HG02970 (cell line): Measurements from ENCODE around the gene SLC35B4.

ENCODE experiments used
- ATAC-seq: cut with Tn5 transposase; IDR thresholded peaks from one replicate; pipeline ENCODE4 v1.9.1; 2021; ENCODE audit warnings: mild to moderate bottlenecking, moderate library complexity, moderate number of reproducible peaks; ENCODE audit not compliant: unreplicated experiment, low FRiP score

The SLC35B4 gene

DNA sequence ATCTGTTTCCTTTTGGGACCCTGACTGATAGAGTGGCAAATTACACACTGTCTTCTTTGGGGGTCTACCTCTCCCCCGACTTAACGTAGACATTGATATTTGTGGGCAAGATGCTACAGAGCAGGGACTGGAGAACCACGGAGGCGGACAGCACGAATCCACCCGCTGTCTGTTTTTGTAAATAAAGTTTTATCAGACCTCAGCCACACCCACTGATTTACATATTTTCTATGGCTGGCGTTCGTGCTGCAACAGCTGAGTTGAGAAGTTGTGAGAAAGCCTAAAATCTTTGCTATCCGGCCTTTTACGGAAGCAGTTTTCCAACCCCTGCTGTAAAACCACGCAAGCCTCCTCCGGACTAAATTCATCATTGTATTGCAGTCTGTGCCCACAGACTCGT, 17.2 kb upstream of the SLC35B4 start:
- ATAC-seq: no peak

DNA sequence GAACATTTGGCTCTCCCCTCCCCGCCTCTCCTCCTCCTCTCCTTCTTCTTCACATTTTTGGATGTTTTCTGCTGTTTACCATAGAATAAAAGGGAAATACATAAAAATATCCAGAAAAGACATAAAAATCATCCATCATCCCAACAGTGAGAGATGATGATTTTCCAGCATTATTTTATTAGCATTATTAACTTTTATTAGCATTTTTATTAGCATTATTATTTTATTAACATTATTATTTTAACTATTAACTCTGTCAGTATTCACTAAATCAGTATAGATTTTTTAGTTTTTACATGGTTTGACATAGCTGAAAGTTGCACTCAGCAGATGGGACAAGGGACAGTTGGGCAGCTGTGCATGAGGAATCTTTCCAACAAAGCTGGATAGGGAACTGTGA, 16.2 kb upstream of the SLC35B4 start:
- no peak for ATAC-seq

DNA sequence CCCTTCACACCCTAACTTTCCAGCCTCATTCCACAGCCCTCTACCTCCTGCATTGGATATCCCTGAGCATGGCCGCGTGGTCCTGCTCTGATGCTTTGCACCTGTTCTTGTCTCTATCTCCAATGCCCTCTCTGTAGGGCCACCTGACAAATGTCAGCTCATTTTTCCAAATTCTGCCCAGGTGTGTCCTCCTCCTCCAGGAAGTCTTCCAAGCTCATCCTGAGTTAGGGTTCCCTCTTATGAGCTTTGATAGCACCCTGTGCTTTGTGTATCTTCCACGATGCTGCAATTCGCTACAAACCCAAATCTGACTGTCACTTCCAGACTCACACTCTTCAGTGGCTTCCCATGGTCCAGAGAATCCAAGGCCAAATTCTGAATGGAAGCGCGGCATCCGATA, 14.7 kb upstream of the SLC35B4 start:
- no peak for ATAC-seq

DNA sequence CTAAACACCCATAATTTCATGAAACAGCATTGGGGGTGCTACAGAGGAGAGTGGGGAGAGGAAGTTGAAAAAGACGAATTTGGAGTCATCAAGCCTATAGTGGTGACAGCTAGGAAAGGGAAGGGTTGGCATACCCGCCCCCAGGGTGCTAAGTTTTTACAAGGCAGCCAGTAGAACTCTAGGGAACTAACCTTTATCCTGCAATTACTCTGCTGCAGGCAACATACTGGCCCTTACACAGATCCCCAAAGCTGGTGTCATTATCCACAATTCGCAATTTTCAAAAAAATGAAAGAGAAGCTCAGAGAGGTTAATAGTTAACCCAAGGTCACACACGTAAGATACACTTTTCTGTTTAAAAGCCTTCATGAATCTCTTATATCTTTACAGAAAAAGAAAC, 14.2 kb upstream of the SLC35B4 start:
- no peak for ATAC-seq

DNA sequence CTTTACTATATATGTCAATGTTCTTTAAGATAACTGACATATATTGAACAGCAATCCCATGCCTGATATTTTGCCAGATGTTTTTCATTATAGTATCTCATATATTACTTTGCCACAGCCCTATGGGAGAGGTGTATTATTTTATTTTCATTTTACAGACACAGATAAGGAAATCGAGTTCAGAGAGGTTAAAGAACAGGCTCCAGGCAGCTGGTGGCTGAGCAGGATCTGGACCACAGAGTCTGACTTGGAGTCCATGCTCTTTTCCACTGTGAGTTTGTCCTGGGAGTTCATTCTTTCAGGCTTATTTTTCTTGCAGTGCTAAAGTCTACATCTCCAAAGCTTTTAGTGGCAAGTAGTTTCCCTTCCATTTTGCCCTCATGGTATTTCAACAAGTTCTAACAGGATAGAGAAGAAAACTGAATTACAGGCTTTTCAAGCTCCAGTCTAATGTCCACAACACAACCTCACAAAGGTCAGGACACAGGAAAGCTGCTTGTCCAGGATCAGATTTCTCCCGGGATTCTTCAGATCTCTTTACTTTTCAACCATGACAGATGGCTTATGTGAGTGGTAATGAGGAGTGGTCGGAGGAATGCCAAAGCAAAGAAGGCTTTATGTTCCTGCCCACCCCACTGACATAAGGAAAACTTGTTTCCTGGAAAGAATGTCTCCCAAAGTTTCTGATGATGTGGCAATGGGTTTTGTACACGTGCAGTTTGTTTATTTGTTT, 13.1 kb upstream of the SLC35B4 start:
- ATAC-seq: no peak

DNA sequence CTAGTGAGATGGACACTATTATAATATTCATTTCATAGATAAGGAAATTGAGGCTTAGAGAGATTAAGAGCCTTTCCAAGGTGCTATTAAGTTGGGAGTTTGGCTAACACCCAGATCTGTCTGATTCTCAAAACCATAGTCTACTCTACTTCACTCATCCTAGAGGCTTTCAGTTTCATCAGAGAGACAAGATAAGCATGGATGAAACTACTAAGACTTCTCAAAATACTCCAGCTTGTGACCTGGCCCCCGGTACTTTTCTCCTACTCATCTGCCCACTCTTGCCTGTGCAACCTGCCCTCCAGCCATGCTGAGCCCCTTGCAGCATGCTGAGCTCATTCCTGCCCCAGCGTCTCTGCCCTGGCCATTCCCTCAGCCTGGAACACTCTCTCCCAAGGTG, 12.2 kb upstream of the SLC35B4 start:
- no peak for ATAC-seq

DNA sequence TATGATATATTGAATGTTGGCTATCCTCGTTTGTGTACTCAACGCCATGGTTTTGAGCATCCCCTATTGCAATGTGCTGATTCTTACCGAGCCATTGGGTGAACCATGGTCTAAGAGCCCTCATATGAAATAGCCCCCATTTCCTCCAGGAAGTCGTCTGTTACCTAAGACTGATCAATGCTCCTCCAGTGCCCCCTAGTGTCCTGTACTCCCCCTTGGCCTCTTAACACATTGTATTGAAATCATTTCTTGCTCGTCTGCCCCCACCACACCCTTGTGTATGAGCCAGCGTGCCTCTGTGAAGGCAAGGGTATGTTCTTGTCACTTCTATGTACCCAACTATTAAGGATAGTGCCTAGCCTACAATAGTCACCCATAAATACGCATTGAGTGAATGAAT, 11.2 kb upstream of the SLC35B4 start:
- peak; percentile 62 for ATAC-seq

DNA sequence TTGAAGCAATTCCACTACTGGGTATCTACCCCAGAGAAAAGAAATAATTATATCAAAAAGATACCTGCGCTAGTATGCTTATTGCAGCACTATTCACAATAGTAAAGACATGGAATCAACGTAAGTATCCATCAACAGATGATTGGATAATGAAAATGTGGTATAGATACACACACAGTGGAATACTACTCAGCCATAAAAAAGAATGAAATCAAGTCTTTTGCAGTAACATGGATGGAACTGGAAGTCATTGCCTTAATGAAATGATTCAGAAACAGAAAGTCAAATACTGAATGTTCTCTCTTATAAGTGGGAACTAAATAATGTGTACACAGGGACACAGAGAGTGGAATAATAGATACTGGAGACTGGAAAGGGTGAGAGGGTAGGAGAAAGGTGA, 7.4 kb upstream of the SLC35B4 start:
- ATAC-seq: no peak

DNA sequence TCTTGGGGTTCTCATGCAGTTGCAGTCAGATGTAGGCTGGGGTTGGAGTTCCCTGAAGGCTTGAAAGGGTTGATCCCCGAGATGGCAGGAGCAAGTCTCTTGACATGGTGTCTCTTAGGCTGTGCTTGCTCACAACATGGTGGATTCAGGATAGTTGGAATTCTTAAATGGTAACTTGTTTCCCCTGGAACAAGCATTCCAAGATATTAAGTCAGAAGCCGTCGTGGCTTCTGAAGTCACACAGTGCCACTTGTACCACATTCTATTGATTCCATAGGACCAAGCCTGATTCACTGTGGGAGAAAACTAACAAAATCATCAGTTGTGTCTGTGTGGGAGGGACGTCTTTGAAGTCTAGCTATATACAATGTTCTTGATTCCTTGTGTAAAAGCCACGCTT, 3.5 kb upstream of the SLC35B4 start:
- ATAC-seq: no peak

DNA sequence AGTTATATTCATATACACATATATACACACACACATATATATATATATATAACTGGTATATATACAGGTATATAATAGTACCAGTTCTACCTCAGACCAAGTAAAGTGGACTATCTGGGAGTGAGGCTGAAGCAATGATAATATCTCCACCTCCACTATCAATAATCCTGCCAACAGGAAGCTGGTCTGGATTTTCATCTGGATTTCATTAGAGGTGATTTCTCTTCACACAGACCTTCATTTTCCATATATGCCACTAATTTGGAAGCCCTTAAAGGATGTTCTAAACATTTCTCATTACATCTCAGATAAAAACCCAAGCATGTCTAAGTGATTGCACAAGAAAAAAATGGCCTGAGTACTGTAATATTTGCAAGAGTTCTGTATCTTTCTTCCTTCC, 1.7 kb upstream of the SLC35B4 start:
- no peak for ATAC-seq

DNA sequence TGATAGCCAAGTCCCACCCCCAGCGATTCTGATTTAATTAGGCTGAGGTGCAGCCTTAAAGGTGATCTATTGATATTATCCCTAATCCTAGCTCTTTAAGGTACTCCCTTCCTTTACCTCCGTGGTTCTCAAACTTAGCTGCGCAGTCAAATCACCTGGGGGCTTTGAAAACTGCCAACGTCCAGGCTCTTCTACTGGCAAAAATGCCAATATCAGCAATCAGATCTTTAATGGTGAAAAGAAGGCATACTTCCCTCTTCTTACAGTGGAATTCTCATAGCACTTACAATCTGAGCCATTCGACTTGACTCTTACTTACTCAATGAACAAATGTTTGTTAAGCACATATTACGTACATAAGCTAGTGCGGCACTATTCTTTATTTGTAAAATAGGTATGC, 704 bp upstream of the SLC35B4 start:
- ATAC-seq: no peak

DNA sequence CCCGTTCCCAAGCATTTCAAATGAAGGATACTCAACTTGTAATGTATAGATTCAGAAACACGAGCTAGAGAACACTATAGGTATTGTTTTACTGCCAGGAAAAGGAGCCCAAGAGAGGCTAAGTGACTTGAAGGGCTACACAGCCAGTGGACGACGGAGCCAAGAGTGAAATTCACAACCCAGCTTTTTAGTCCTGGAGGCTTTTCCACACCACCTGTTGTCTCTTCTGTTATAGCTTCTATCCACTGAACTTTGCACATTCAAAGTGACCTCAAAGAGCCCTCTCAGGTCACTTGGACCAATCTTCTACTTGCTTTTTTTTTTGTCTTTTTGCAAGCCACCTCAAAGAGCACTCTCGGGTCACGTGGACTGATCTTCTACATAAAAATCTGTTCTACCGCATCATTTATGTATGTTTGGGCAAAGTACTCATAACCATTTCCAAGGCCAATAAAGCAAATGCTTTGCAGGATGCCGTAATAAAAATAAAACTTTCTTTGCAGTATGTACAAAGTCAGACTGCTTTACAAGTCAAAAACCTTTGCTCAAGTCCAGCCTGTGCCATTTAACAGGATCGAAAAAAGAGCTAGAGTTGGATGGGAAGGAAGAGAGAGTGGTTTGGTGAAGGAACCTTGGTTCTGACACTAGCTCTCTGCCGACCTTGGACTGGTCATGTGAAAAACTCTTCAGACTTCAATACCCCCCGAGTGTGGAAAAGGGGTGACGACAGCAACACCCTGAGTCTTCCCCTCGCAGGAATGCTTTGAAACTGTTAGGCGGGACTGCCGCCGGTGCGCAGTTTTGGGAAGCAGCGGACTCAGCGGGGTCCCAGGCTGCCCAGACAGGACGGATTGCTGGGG, 821 bp downstream of the SLC35B4 start:
- no peak for ATAC-seq

DNA sequence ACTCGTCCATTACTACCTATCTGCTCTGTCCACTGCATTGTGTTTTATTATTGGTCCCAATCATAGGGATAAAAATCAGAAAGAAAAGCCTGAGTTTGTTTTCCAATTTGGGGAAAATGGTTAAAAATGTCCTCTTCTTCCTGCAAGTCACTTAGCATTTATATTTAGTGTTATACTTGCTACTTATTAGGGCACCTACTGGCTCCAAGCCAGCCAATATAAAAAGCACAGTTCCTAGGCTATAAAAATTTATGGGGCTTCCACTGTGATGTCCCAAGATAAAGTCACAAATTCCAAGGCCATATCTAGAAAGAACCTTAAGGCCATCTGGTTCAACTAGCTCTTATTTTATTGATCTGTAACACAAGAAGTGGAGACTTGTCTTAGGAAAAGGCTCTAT, 3.2 kb downstream of the SLC35B4 start:
- ATAC-seq: no peak

DNA sequence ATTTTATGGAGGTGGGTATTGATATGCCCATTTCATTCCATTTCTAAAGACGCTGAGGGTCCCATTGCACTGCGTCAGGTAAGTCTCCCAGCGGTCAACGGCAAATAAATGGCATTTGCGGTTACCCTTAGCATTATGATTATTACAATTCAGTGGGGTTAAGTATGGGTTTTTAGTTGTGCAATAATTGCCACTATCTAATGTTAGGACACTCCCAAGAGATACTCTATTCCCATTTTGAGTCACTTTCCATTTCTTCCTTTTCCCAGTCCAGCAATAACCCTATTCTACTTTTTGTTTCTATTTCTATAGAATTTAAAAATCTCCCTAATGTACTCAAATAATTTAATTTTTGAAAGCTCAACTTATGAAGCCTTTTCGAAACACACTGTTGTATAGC, 4.0 kb downstream of the SLC35B4 start:
- ATAC-seq: no peak

DNA sequence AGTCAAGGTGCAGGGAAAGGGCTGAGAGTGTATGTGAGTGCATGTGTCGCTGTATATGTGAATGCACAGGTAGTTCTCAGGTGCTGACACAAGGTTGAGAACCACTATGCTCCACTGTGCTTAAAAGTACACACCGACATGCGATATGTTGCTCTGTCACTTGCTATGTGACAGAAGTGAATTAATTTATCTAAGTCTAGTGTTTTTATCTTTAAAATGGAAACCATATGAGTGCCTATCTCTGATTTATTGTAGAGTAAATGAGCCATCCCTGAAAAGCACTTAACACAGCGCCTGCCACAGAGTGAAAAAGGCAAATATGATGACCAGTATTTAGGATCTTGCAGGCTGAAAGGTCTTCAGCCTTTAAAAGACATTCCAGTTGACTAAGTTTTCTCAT, 4.9 kb downstream of the SLC35B4 start:
- ATAC-seq: no peak

DNA sequence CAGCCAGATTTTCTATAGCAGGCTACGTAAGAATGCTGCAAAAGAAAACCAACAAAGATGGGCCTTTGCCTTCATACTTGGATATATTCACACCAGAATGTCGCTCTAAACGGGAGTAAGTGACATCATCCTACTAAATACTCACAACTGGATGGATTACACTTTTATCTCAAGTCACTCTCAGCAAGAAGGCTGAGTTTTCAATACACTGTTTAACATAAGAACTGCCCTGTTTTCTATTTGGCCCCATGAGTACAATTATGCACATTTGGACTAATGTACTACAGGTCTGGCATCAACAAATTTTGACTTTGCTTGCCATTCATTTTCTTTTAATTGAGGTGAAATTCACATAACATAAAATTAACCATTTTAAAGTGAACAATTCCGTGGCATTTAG, 8.2 kb downstream of the SLC35B4 start:
- no peak for ATAC-seq

DNA sequence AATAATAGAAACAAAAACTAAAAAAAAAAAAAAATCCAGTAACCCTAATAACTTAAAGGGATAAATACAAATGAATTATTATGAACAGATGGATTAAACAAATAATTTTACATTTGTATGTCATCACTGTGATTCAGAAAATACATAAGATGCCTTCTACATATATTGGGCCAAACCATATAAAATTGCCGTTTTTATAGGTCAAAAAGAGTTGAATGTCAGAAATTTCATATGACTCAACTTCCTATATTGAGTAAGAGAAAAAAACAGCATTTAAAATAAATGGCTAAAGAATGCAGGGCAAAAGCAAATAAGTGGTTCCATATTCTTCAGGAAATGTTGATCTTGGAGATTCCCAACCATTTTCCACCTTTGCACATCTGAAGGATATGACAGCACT, 9.4 kb downstream of the SLC35B4 start:
- no peak for ATAC-seq

DNA sequence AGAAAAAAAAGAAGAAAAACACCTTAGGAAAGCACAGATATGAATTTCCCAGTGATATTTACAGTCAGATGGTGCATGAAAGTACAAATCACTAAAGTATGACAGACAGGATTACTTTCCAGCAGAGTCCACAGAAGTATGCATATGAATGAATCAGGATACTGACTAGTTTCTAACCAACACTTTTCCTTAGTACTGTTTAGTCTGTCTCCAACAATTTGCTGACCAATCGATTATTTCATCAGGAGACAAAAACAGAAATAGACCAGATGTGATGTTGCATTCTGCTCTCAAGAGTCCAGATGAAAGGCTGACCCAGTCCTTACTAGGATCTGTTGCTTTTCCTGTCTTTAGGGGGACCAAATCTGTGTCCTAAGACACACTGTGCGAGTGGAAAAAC, 14.6 kb downstream of the SLC35B4 start:
- no peak for ATAC-seq

DNA sequence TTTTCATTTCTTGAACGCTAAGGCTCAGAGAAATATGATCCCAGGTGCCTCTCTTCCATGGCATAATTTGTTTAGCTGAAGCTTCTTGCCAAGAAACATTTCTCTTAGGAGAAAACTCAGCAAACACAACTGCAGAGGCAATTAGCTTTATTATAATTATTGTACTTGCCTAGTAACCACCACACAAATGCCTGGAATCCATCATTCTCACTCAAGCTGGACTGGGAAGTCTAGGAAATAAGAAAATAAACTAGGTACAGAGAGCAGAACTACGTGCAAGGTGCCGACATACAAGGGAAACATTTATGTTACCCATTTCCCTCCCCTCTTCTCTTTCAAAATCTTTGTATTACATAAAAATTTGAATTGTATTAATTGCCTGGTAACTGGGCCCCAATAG, 15.1 kb downstream of the SLC35B4 start:
- no peak for ATAC-seq

DNA sequence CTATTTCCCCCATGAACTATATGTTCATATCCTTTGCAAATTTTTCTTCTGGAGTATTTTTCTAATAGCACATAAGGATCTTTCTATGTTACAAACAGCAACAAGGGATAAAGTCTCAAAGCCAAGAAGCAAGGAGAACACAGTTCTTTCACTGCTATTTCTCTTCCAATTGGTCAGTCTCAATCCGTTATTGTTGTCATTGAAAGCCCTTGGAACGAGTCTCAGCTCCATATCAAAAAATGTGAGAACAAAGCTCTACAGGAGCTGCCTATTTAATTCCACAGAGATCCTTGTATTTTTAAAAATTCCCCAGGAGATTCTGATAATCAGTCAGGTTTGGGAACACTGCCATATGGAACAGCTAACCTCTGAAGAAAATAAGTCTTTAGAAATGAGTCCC, 15.7 kb downstream of the SLC35B4 start:
- ATAC-seq: no peak

DNA sequence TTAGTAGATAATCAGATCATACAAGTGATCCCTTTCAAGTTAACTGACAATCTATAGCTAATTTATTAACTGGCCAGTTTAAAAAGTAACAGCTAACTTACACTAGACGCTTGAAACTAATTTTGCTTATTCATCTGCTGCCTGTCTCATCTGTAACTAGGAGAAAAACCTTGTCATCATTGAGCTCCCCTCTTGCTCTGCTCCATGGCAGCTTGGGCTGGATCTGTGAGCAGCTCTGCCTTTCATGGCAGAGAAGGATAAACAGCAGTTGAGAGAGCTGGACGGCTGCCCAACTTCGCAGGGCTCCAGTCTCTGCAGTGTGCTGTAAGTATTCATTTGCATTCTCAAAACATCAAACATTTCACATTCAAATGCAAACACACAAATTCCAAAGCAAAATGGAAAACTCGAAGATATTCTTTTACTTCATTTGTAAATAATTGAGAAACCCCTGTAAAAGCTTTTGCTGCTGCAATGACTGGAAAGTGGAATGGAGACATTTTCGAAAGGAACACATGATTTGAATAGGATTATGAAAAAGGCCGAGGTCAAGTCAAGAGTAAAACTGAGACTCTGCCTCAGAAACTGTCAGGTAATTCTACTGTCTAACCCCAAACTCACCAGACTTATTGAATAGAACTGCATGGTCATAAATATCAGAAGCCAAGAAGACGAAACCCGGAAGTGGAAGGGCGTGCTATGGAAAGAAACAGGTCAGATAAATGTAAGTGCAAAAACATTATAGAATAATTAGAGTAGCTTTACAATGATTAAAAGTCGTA, 17.6 kb downstream of the SLC35B4 start:
- ATAC-seq: peak; percentile 51
